Jurkat, Clone E6-1 (cell line): ENCODE results near the gene DENND1A.
"Not testable (repeated sequence)": the region's sequence is repeated elsewhere in the genome, so short reads cannot be mapped to it uniquely, and the experiment has no call there.

ENCODE experiments used
- DNase-seq: peaks from one replicate; pipeline ENCODE4 v3.0.0-alpha.2; 2011; ENCODE audit warnings: low read depth, low spot score
- H3K4me3 ChIP-seq: 2 replicates; pipeline ENCODE4 v1.5.1; 2011; ENCODE audit warnings: mild to moderate bottlenecking, low read length, control low read depth, moderate library complexity

The DENND1A gene

DNA sequence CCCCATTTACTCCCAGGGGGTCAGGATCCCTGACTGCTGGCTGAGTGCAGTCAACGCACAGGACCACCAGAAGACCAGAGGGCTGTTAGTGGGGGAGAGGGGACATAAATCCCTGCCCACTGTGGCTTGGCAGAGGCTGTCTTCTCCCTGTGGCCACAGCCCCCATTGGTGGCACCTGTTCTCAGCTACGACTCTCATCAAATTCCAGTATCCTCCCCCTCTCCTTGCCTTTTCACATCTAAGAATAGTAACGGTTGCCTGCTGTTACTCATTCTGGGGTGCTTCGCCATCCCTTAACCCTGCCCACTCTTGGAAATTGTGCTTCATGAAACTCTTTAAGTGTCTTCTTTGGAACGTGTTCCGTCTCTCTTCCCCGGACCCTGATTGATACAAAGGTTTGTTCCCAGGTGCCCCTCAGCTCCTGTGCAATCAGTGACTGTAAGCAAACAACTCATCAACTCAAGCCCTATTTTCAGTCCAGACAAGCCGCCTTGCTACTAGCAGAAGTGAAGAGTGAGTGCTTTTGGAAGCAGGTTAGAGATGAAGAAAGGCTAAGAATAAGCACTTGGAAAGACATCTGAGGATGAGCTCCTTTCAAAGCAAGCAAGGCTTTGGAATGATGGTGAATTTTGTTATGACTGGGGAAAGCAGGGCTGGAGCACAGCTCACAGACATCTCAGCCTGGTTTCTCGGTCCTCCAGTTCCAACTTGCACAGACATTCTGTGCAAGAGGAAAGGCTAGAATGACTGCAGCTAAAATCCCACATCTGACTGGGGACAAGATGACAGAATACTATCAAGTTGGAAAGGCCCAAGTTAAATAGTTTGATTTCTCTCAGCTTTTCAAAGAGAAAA is 22.9 kb upstream of the DENND1A start:
- H3K4me3 ChIP-seq, result no peak overlapping the region
- no peak for DNase-seq

GRCh38 chr9:123948286-123948685 is 18.4 kb upstream of the DENND1A start:
- H3K4me3 ChIP-seq, result no peak overlapping the region
- DNase-seq, result no peak

- H3K4me3 ChIP-seq, result no peak overlapping the region
- DNase-seq, result no peak
Observed at GRCh38 chr9:123947326-123947725, 17.4 kb upstream of the DENND1A start.

- DNase-seq, result no peak
- no peak overlapping the region for H3K4me3 ChIP-seq
Observed at GRCh38 chr9:123946101-123946821, 16.3 kb upstream of the DENND1A start.

GRCh38 chr9:123945532-123945931 is 15.6 kb upstream of the DENND1A start:
- no peak for DNase-seq
- no peak overlapping the region for H3K4me3 ChIP-seq

- DNase-seq, result not testable (repeated sequence)
Observed at GRCh38 chr9:123944464-123944863, 14.5 kb upstream of the DENND1A start.

GRCh38 chr9:123943671-123944070 is 13.7 kb upstream of the DENND1A start:
- DNase-seq, result no peak
- H3K4me3 ChIP-seq, result no peak overlapping the region

More at GRCh38 chr9:123944464-123944863, 14.5 kb upstream of the DENND1A start:
- not testable (repeated sequence) for H3K4me3 ChIP-seq

- H3K4me3 ChIP-seq, result no peak overlapping the region
- no peak for DNase-seq
Observed at GRCh38 chr9:123942542-123942941, 12.6 kb upstream of the DENND1A start.

GRCh38 chr9:123941524-123942070 is 11.7 kb upstream of the DENND1A start:
- DNase-seq, result no peak

GRCh38 chr9:123940721-123941523 is 11.0 kb upstream of the DENND1A start:
- no peak for DNase-seq
- no peak overlapping the region for H3K4me3 ChIP-seq

More at GRCh38 chr9:123941524-123942070, 11.7 kb upstream of the DENND1A start:
- H3K4me3 ChIP-seq, result no peak overlapping the region

DNA sequence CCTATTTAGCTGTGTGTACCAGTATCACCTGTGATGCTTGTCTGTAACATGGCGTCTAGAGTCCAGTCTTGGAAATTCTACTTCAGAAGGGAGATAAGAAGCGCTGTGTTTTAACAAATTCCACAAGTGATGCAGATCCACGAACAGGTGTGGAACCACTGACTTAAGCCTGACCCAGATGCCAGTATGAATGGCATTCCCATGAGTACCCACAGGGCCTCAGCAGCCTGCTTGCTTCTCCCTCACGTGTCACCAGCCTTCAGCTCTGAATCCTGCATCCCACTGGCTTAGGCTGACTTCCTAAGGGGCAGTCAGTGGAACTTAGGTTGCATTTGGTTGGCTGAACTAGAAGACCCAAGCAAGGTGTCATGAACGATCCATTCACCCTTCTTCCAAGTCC is 8.5 kb upstream of the DENND1A start:
- DNase-seq, result no peak
- H3K4me3 ChIP-seq, result no peak overlapping the region

GRCh38 chr9:123936575-123936974 is 6.6 kb upstream of the DENND1A start:
- not testable (repeated sequence) for DNase-seq, H3K4me3 ChIP-seq

DNA sequence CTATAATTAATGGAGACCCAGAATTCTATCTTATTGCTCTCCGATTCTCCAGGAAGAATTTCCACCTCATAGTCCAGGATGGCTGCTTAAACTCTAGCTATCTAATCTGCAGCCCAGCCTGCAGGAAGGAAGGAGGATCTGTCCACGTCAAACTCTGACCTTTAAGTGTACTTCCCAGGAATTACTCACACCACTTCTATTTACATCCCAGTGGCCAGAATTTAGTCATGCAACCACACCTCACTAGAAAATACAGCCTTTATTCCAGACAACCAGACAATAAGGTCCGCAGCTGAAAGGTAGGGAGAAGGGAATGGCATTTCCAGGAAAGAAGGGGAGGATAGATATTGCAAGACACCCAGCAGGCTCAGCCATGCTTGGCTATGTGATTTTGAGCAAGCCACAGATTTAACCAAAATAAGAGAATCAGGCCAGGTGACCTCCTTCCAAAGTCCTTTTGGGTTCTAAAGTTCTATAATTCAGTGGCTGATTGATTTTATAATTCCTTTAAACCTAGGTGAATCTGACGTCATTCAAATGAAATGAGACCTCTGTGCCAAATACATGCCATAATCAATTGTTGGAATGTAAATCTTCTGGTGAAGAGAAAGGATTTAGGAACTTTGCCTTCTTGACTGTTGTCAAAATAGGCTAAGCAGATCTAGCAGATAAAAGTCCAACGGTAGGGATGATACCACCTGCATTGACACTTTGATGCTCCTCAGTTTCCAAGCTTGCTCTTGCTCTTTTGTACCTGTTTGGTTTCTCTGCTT is 3.7 kb upstream of the DENND1A start:
- DNase-seq, result no peak
- no peak overlapping the region for H3K4me3 ChIP-seq

DNA sequence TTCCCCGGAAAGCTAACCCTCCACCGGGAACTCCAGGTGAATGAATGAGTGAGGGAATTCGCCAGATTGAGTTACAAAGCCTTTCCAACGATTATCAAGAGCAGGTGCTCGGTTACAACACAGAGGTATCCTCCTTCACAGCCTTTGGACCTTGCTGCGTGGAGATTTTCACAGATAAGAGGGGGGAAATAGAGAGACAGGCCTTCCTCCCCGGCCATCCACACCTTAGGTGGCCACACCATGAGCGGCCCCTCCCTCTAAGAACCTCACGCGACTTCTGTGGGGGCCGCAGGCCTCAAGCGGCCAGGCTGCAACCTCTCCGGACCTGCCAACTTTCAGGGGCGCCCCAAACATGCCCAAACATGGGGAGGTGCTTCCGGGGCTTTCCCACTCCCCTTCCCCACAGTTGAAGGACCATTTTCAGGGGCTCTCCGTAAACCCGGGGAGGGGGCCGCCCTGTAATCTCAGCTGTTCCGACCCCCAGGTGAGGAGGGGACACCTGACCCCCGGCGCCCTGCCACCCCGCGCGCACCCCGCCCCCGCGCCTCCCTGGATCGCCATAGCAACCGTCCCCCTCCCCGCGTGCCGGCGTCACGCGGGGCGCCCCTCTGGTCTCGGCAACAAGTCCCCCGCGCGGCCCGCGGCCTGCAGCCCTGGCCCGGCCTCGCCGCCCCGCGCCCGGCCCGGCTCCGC is 603 bp downstream of the DENND1A start:
- no peak for DNase-seq
- H3K4me3 ChIP-seq, result peak overlapping the region; percentile 64

- no peak for DNase-seq
- peak overlapping the region; percentile 64 for H3K4me3 ChIP-seq
Observed at GRCh38 chr9:123928533-123929176, 1.3 kb downstream of the DENND1A start.

- H3K4me3 ChIP-seq, result no peak overlapping the region
- no peak for DNase-seq
Observed at GRCh38 chr9:123927625-123928532, 2.0 kb downstream of the DENND1A start.

- DNase-seq, result peak; percentile 55
- H3K4me3 ChIP-seq, result no peak overlapping the region; the same call in 1 of the 2 replicates
Observed at GRCh38 chr9:123926941-123927340, 3.0 kb downstream of the DENND1A start.
